Upper lobe of left lung (tissue), 6 donors: ENCODE results near the gene RNF44. TPM values are rescaled to one million over a fixed set of nuclear protein-coding genes. Genes with fewer than 3 reads are reported as not detected.

Experiments
- ATAC-seq, 2 donors: fragments of 200-7000 bp; cut with Tn5 transposase; one replicate each; pipeline ENCODE4 v1.9.1; 2022; ENCODE audit warnings: mild to moderate bottlenecking in 2 of 2, moderate library complexity in 2 of 2; ENCODE audit not compliant: low FRiP score in 2 of 2
- DNase-seq, 2 donors: peaks; one replicate each; pipeline ENCODE4 v3.0.0-alpha.2; 2019 to 2020
- H3K27ac ChIP-seq, 4 donors: fragments of 200-600 bp; sonication (generic); one replicate each; pipeline ENCODE4 v1.5.1; 2016 to 2019
- H3K27me3 ChIP-seq, 4 donors: fragments of 200-600 bp; sonication (generic); one replicate each; pipeline ENCODE4 v1.5.1; 2017 to 2019
- H3K36me3 ChIP-seq, 4 donors: fragments of 200-600 bp; sonication (generic); one replicate each; pipeline ENCODE4 v1.5.1; 2016 to 2019
- H3K4me1 ChIP-seq, 4 donors: fragments of 200-600 bp; sonication (generic); one replicate each; pipeline ENCODE4 v1.5.1; 2018 to 2019
- H3K4me3 ChIP-seq, 4 donors: fragments of 200-600 bp; sonication (generic); one replicate each; pipeline ENCODE4 v1.5.1; 2017 to 2019; ENCODE audit warnings: mild to moderate bottlenecking in 2 of 4, moderate library complexity in 1 of 4
- H3K9me3 ChIP-seq, 4 donors: fragments of 200-600 bp; sonication (generic); one replicate each; pipeline ENCODE4 v1.5.1; 2018 to 2019
- CTCF ChIP-seq, 6 experiments: fragments of 450-650 bp in 4 of 6; fragments of 200-600 bp in 2 of 6; sonication (generic) in 2 of 6; IDR thresholded peaks; one replicate each; pipeline ENCODE4 v1.5.1; 2016 to 2019; ENCODE audit warnings: antibody characterized with exemption in 6 of 6
- EP300 ChIP-seq, 4 donors: sonication (generic); formaldehyde crosslinking; IDR thresholded peaks; one replicate each; pipeline ENCODE4 v1.5.1; 2017; ENCODE audit warnings: antibody characterized with exemption in 4 of 4, control low read depth in 2 of 4
- POLR2A ChIP-seq, 4 donors: fragments of 450-650 bp; IDR thresholded peaks; one replicate each; pipeline ENCODE4 v1.5.1; 2016 to 2017; ENCODE audit warnings: antibody characterized with exemption in 4 of 4, mild to moderate bottlenecking in 2 of 4
- POLR2AphosphoS5 ChIP-seq, 2 donors: sonication (generic); formaldehyde crosslinking; IDR thresholded peaks; one replicate each; pipeline ENCODE4 v1.5.1; 2017; ENCODE audit warnings: antibody characterized with exemption in 2 of 2
- WGBS, 2 donors: methylation state at CpG; one replicate each; pipeline ENCODE4 v1.1.5; 2017 to 2018; 5-methylcytosine and 5-hydroxymethylcytosine counted together
- total RNA-seq, 6 donors: library from RNA; depleted of rRNA in 4 of 6; stranded (reverse); fragments of >200 nt in 4 of 6; gene quantifications; one replicate each; pipeline versions ENCODE4 v1.1.0 to v1.2.1, GENCODE V29; 2016 to 2021
- donor health status: DM: no; HTN: no; CAD: no; lungs with moderate emphysema.
- donor health status: DM: no; HTN: yes; CAD: no; lungs with severe emphysema.

The RNF44 gene
- total RNA-seq, 6 donors from 2014 or later = 13.4 to 76.5 (median 51.7) TPM

GRCh38 chr5:176514244-176514950, 22.8 kb downstream of the RNF44 start:
- Histone ChIP-seq H3K27ac (no peak overlapping the region), H3K4me3 (no peak overlapping the region), H3K27me3 (no peaks in the 10 kb centered on the region), H3K4me1 (no peaks in the 10 kb centered on the region), H3K36me3 (peaks cover 0 to 8% (median 0%) of the 10 kb centered on the region in 4 donors), H3K9me3 (no peaks in the 10 kb centered on the region)
- TF ChIP-seq POLR2A (IDR thresholded peaks at IDR 0.05) = no peak
- TF ChIP-seq CTCF (IDR thresholded peaks at IDR 0.05) = no peak
- TF ChIP-seq EP300 (IDR thresholded peaks at IDR 0.05) = no peak
- no peak for TF ChIP-seq POLR2AphosphoS5 (IDR thresholded peaks at IDR 0.05)
- ATAC-seq (no peak), DNase-seq (no peak)
- 74 to 88% methylated on average over 11 of the region's 11 CpGs for WGBS, 2 donors

GRCh38 chr5:176513788-176514187, 23.4 kb downstream of the RNF44 start:
- TF ChIP-seq POLR2AphosphoS5 (IDR thresholded peaks at IDR 0.05) = no peak
- no peak for TF ChIP-seq EP300 (IDR thresholded peaks at IDR 0.05)
- TF ChIP-seq POLR2A (IDR thresholded peaks at IDR 0.05) = no peak
- no peak for TF ChIP-seq CTCF (IDR thresholded peaks at IDR 0.05)
- ATAC-seq = no peak
- Histone ChIP-seq H3K4me1 (no peaks in the 10 kb centered on the region), H3K9me3 (no peaks in the 10 kb centered on the region), H3K4me3 (no peak overlapping the region), H3K36me3 (peaks cover 0 to 14% (median under 1%) of the 10 kb centered on the region in 4 donors), H3K27ac (no peak overlapping the region), H3K27me3 (no peaks in the 10 kb centered on the region)
- no peak for DNase-seq
- WGBS, 2 donors = 90 to 91% methylated on average over 12 of the region's 12 CpGs

GRCh38 chr5:176508603-176509002, 28.6 kb downstream of the RNF44 start:
- H3K27ac ChIP-seq = no peak overlapping the region
- no peaks in the 10 kb centered on the region for H3K4me1 ChIP-seq
- ATAC-seq = no peak
- no peak overlapping the region for H3K4me3 ChIP-seq
- no peaks in the 10 kb centered on the region for H3K27me3 ChIP-seq
- WGBS, 2 donors = 86 to 90% methylated on average over 4 of the region's 4 CpGs
- no peaks in the 10 kb centered on the region for H3K9me3 ChIP-seq
- TF ChIP-seq EP300 (IDR thresholded peaks at IDR 0.05) = no peak
- TF ChIP-seq POLR2AphosphoS5 (IDR thresholded peaks at IDR 0.05) = no peak
- no peak for TF ChIP-seq POLR2A (IDR thresholded peaks at IDR 0.05)
- no peak for TF ChIP-seq CTCF (IDR thresholded peaks at IDR 0.05)
- no peak for DNase-seq
- H3K36me3 ChIP-seq = peaks cover 22 to 63% (median 36%) of the 10 kb centered on the region in 4 donors

GRCh38 chr5:176507911-176508310, 29.3 kb downstream of the RNF44 start:
- DNase-seq (no peak), ATAC-seq (no peak)
- no peaks in the 10 kb centered on the region for H3K27me3 ChIP-seq
- no peak for TF ChIP-seq CTCF (IDR thresholded peaks at IDR 0.05)
- no peak for TF ChIP-seq EP300 (IDR thresholded peaks at IDR 0.05)
- TF ChIP-seq POLR2A (IDR thresholded peaks at IDR 0.05) = no peak
- no peak for TF ChIP-seq POLR2AphosphoS5 (IDR thresholded peaks at IDR 0.05)
- WGBS, 2 donors = 91 to 93% methylated on average over 2 of the region's 2 CpGs
- no peak overlapping the region for H3K4me3 ChIP-seq
- peaks cover 22 to 70% (median 40%) of the 10 kb centered on the region in 4 donors for H3K36me3 ChIP-seq
- no peaks in the 10 kb centered on the region for H3K4me1 ChIP-seq
- no peak overlapping the region for H3K27ac ChIP-seq
- no peaks in the 10 kb centered on the region for H3K9me3 ChIP-seq

- TF ChIP-seq CTCF (IDR thresholded peaks at IDR 0.05) = no peak
- no peak for TF ChIP-seq EP300 (IDR thresholded peaks at IDR 0.05)
- TF ChIP-seq POLR2A (IDR thresholded peaks at IDR 0.05) = no peak
- TF ChIP-seq POLR2AphosphoS5 (IDR thresholded peaks at IDR 0.05) = no peak
- 94 to 100% methylated on average over 5 of the region's 5 CpGs for WGBS, 2 donors
- H3K36me3 ChIP-seq = peaks cover 48 to 97% (median 79%) of the 10 kb centered on the region in 4 donors
Measured at GRCh38 chr5:176503496-176503895, 33.7 kb downstream of the RNF44 start.

More at GRCh38 chr5:176503496-176503895, 33.7 kb downstream of the RNF44 start:
- H3K27me3 ChIP-seq = no peaks in the 10 kb centered on the region
- no peaks in the 10 kb centered on the region for H3K9me3 ChIP-seq
- ATAC-seq (no peak), DNase-seq (no peak)
- no peak overlapping the region for H3K27ac ChIP-seq
- no peak overlapping the region for H3K4me3 ChIP-seq
- H3K4me1 ChIP-seq = no peaks in the 10 kb centered on the region
